Anterior cingulate cortex (tissue), 58 donors: ENCODE data around the gene ABCB8.
A peak's percentile ranks its signal among the peaks of the same experiment; 100 is the strongest.

ENCODE experiments used
- DNase-seq, 58 donors: peaks; one replicate each; lab custom pipeline; 2025; lab: John Stamatoyannopoulos, UW

The ABCB8 gene

GRCh38 chr7:151028131-151028947, at the start of gene ABCB8:
ABCB8 (plus strand) TSS chr7:151028450; CDS start chr7:151028516, 66 bp downstream.
- peak; percentile 84 to 99 (median 96) for DNase-seq

GRCh38 chr7:150979713-150980390, 48.4 kb upstream of the ABCB8 start:
- peak in 5 of 58 donors; percentile 30 to 59 (median 40) for DNase-seq

GRCh38 chr7:150980663-150981062, 47.6 kb upstream of the ABCB8 start:
- DNase-seq: peak in 1 of 58 donors; percentile 33

GRCh38 chr7:150981644-150982043, 46.6 kb upstream of the ABCB8 start:
- DNase-seq: no peak

GRCh38 chr7:150982351-150982750, 45.9 kb upstream of the ABCB8 start:
- peak in 54 of 58 donors; percentile 17 to 92 (median 75) for DNase-seq

GRCh38 chr7:150983893-150984368, 44.3 kb upstream of the ABCB8 start:
- no peak for DNase-seq

- DNase-seq: peak in 41 of 58 donors; percentile 16 to 75 (median 43)
Measured at GRCh38 chr7:150986099-150986512, 42.1 kb upstream of the ABCB8 start.

GRCh38 chr7:150986556-150986955, 41.7 kb upstream of the ABCB8 start:
- DNase-seq: no peak

- peak in 47 of 58 donors; percentile 26 to 78 (median 53) for DNase-seq
Measured at GRCh38 chr7:150988230-150989226, 39.7 kb upstream of the ABCB8 start.

- DNase-seq: no peak
Measured at GRCh38 chr7:150989456-150989855, 38.8 kb upstream of the ABCB8 start.

- no peak for DNase-seq
Measured at GRCh38 chr7:150990416-150991186, 37.6 kb upstream of the ABCB8 start, which contains the start of gene NOS3. NOS3 (plus strand) TSS chr7:150991017; CDS start chr7:150993804, 2,787 bp downstream.

- no peak for DNase-seq
Measured at GRCh38 chr7:150992051-150992640, 36.1 kb upstream of the ABCB8 start.

- DNase-seq: peak in 9 of 58 donors; percentile 9 to 46 (median 23)
Measured at GRCh38 chr7:150992833-150993302, 35.4 kb upstream of the ABCB8 start.

- no peak for DNase-seq
Measured at GRCh38 chr7:150993511-150993910, 34.7 kb upstream of the ABCB8 start.

GRCh38 chr7:150994141-150994837, 34.0 kb upstream of the ABCB8 start:
- DNase-seq: no peak

GRCh38 chr7:150994838-150995510, 33.3 kb upstream of the ABCB8 start:
- no peak for DNase-seq

- no peak for DNase-seq
Measured at GRCh38 chr7:150996376-150997074, 31.7 kb upstream of the ABCB8 start.
